PFSK-1 (cell line): Measurements from ENCODE around the gene TRMT5.

ENCODE experiments used
- FOXP2 ChIP-seq: optimal IDR thresholded peaks from 2 replicates; pipeline ENCODE3; 2011; ENCODE audit warnings: borderline replicate concordance, control low read depth, inconsistent platforms; ENCODE audit not compliant: insufficient read depth; ENCODE audit errors: extremely low read length, extremely low read depth
- POLR2AphosphoS5 ChIP-seq: IDR thresholded peaks from 2 replicates; pipeline ENCODE4 v1.6.1; 2012; ENCODE audit warnings: low read depth, mild to moderate bottlenecking, control low read depth, low read length, moderate library complexity
- REST ChIP-seq, 2 experiments: IDR thresholded peaks; 2 replicates each; pipeline versions ENCODE4 v1.6.1 to v1.8.0; 2011 to 2012; ENCODE audit warnings: low read depth in 2 of 2, low read length in 2 of 2, control low read depth in 1 of 2, inconsistent platforms in 1 of 2, mild to moderate bottlenecking in 1 of 2, moderate library complexity in 1 of 2; ENCODE audit not compliant: insufficient read depth in 1 of 2
- SIN3A ChIP-seq: IDR thresholded peaks from 2 replicates; pipeline ENCODE4 v1.6.1; 2012; ENCODE audit warnings: mild to moderate bottlenecking, low read length, moderate library complexity, borderline replicate concordance; ENCODE audit not compliant: insufficient read depth
- TAF1 ChIP-seq: IDR thresholded peaks from 2 replicates; pipeline ENCODE4 v1.6.1; 2012; ENCODE audit warnings: low read length, control low read depth, borderline replicate concordance; ENCODE audit not compliant: insufficient read depth

The TRMT5 gene

GRCh38 chr14:60964904-60965303 is 16.0 kb downstream of the TRMT5 start:
- TF ChIP-seq REST (IDR thresholded peaks at IDR 0.05; ENCODE audit: insufficient read depth in 1 of 2, low read depth in 2 of 2, low read length in 2 of 2) (no peak), SIN3A (no peak), FOXP2 (no peak), TAF1 (no peak), POLR2AphosphoS5 (no peak)

GRCh38 chr14:60963761-60964160 is 17.1 kb downstream of the TRMT5 start:
- no peak for TF ChIP-seq REST (IDR thresholded peaks at IDR 0.05; ENCODE audit: insufficient read depth in 1 of 2, low read depth in 2 of 2, low read length in 2 of 2)
- TF ChIP-seq FOXP2 = no peak
- no peak for TF ChIP-seq SIN3A
- no peak for TF ChIP-seq TAF1
- no peak for TF ChIP-seq POLR2AphosphoS5

- TF ChIP-seq REST (IDR thresholded peaks at IDR 0.05; ENCODE audit: insufficient read depth in 1 of 2, low read depth in 2 of 2, low read length in 2 of 2) (no peak), FOXP2 (no peak), SIN3A (no peak), POLR2AphosphoS5 (no peak), TAF1 (no peak)
Observed at GRCh38 chr14:60958146-60958545, 22.7 kb downstream of the TRMT5 start.

- TF ChIP-seq POLR2AphosphoS5 = no peak
- TF ChIP-seq FOXP2 = no peak
- TF ChIP-seq SIN3A = no peak
- TF ChIP-seq TAF1 = no peak
- no peak for TF ChIP-seq REST (IDR thresholded peaks at IDR 0.05; ENCODE audit: insufficient read depth in 1 of 2, low read depth in 2 of 2, low read length in 2 of 2)
Observed at GRCh38 chr14:60956632-60957031, 24.2 kb downstream of the TRMT5 start.

GRCh38 chr14:60956202-60956601 is 24.7 kb downstream of the TRMT5 start:
- no peak for TF ChIP-seq POLR2AphosphoS5
- no peak for TF ChIP-seq REST (IDR thresholded peaks at IDR 0.05; ENCODE audit: insufficient read depth in 1 of 2, low read depth in 2 of 2, low read length in 2 of 2)
- no peak for TF ChIP-seq SIN3A
- no peak for TF ChIP-seq TAF1
- no peak for TF ChIP-seq FOXP2
